Heart right ventricle (tissue), 16 donors: ENCODE measurements around the gene BIRC2. TPM values are rescaled to one million over a fixed set of nuclear protein-coding genes. Genes with fewer than 3 reads are reported as not detected.

Experiments
- ATAC-seq, 8 donors: fragments of 200-7000 bp; cut with Tn5 transposase; one replicate each; pipeline ENCODE4 v1.9.1; 2020; ENCODE audit warnings: mild to moderate bottlenecking in 8 of 8, moderate library complexity in 8 of 8, moderate number of reproducible peaks in 1 of 8
- DNase-seq, 2 donors: peaks; one replicate each; pipeline ENCODE4 v3.0.0-alpha.2; 2020
- H3K27ac ChIP-seq, 10 donors: fragments of 200-600 bp; sonication (generic) in 2 of 10; one replicate each; pipeline versions ENCODE4 v1.5.0 to v1.8.0; 2020 to 2022; ENCODE audit warnings: mild to moderate bottlenecking in 3 of 10
- H3K27me3 ChIP-seq, 7 donors: fragments of 200-600 bp; one replicate each; pipeline ENCODE4 v1.8.0; 2021 to 2022; ENCODE audit warnings: mild to moderate bottlenecking in 2 of 7
- H3K36me3 ChIP-seq, 9 donors: fragments of 200-600 bp; sonication (generic) in 1 of 9; one replicate each; pipeline versions ENCODE4 v1.5.0 to v1.8.0; 2020 to 2022; ENCODE audit warnings: mild to moderate bottlenecking in 2 of 9
- H3K4me1 ChIP-seq, 9 donors: fragments of 200-600 bp; sonication (generic) in 1 of 9; one replicate each; pipeline versions ENCODE4 v1.5.0 to v1.8.0; 2020 to 2022; ENCODE audit warnings: mild to moderate bottlenecking in 4 of 9
- H3K4me3 ChIP-seq, 10 donors: fragments of 200-600 bp; sonication (generic) in 2 of 10; one replicate each; pipeline versions ENCODE4 v1.5.0 to v1.8.0; 2020 to 2022; ENCODE audit warnings: mild to moderate bottlenecking in 7 of 10, moderate library complexity in 2 of 10
- H3K9me3 ChIP-seq, 11 donors: fragments of 200-600 bp in 10 of 11; sonication (generic) in 2 of 11; one replicate each; pipeline versions ENCODE4 v1.5.0 to v1.8.0; 2013 to 2022; ENCODE audit warnings: mild to moderate bottlenecking in 2 of 11, control low read depth in 1 of 11, moderate library complexity in 1 of 11
- CTCF ChIP-seq, 9 donors: fragments of 200-600 bp; sonication (generic) in 2 of 9; IDR thresholded peaks; one replicate each; pipeline versions ENCODE4 v1.5.0 to v1.8.0; 2021 to 2022; ENCODE audit warnings: antibody characterized with exemption in 9 of 9, mild to moderate bottlenecking in 5 of 9, moderate library complexity in 1 of 9
- WGBS, 2 donors: extraction: QIAGEN DNeasy Blood & Tissue Kit; methylation state at CpG; one replicate each; pipeline ENCODE4 v1.1.7; 2013; ENCODE audit warnings: inconsistent platforms in 1 of 2; 5-methylcytosine and 5-hydroxymethylcytosine counted together
- intact Hi-C, 10 donors: fragments of 100-400 bp; cut with DNase I; formaldehyde crosslinking; loops; one replicate each; pipeline versions ENCODE4 v1.11.1 to v1.14.2; 2022
- polyA plus RNA-seq, 2 donors: library from polyadenylated mRNA; stranded (reverse); fragments of 200-250 nt; gene quantifications; one replicate each; pipeline ENCODE4 v1.2.3, GENCODE V29; 2013
- total RNA-seq, 10 donors: library from RNA; stranded (reverse); fragmentation: NEBNext Ultra II Directional in 3 of 10; extraction: Animal tissue kit (Norgen Biotek cat#: 25700) in 3 of 10; gene quantifications; one replicate each; pipeline versions ENCODE4 v1.2.1 to v1.2.4, GENCODE V29; 2021 to 2023
- donor health status: Arrhythmogenic right ventricular cardiomyopathy.
- donor health status: ischemic (EF 13 %, LVEDD 7.1; RV severe dilation, severe dysfunction).
- donor health status: healthy with polysubstance abuse.
- donor health status: DM: no; HTN: yes; CAD: no.
- donor health status: DM: no; HTN: no; CAD: no.
- donor health status: ischemic (EF 25% LVEDD 6.9; RV normal size, moderate dysfunction).
- donor health status: ischemic (EF 25% LVEDD 5.7; RV mildly dilated, moderate dysfunction).
- donor health status: healthy.
- donor health status: DM: yes; HTN: yes; CAD: no.
- donor health status: Ischemic cardiomyopathy.
- donor health status: ischemic (EF 35%, LVEDD 5.7; RV mildly dilated, moderate dysfunction).
- donor health status: nonischemic (EF 11% LVEDD 7.7; RV severe dilation, severe dysfunction).
- donor health status: DM: yes; HTN: yes; CAD: no.
- donor health status: PGD.
- donor health status: ischemic (EF 29% LVEDD 5.4; RV normal size, mild dysfunction).
- donor health status: nonischemic (EF 23%, LVEDD 6.1; RV moderate dilation, normal function).

The BIRC2 gene
- total and polyA plus RNA-seq, 12 donors, result 20.2 to 39.7 (median 28.0) TPM

- DNase-seq, result no peak
- Histone ChIP-seq H3K27ac (peak overlapping the region in 5 of 10 donors; percentile 13 to 85 (median 54)), H3K36me3 (peaks cover 0 to 1% (median 0%) of the 10 kb centered on the region in 9 donors), H3K4me1 (peaks cover 0 to 65% (median 17%) of the 10 kb centered on the region in 9 donors), H3K9me3 (no peaks in the 10 kb centered on the region), H3K4me3 (peak overlapping the region in 4 of 10 donors; percentile 56 to 72 (median 62)), H3K27me3 (no peaks in the 10 kb centered on the region)
- intact Hi-C loops, result loop anchor here in 1 of 10 donors (2.0 kb wide), 1 partner anchor 30 kb away; the partner anchor contains the start of gene BIRC2
- TF ChIP-seq CTCF (IDR thresholded peaks at IDR 0.05), result no peak
- no peak for ATAC-seq
- 85 to 87% methylated on average over 4 of the region's 4 CpGs for WGBS, 2 donors
Measured at GRCh38 chr11:102316346-102316904, 30.6 kb upstream of the BIRC2 start.

DNA sequence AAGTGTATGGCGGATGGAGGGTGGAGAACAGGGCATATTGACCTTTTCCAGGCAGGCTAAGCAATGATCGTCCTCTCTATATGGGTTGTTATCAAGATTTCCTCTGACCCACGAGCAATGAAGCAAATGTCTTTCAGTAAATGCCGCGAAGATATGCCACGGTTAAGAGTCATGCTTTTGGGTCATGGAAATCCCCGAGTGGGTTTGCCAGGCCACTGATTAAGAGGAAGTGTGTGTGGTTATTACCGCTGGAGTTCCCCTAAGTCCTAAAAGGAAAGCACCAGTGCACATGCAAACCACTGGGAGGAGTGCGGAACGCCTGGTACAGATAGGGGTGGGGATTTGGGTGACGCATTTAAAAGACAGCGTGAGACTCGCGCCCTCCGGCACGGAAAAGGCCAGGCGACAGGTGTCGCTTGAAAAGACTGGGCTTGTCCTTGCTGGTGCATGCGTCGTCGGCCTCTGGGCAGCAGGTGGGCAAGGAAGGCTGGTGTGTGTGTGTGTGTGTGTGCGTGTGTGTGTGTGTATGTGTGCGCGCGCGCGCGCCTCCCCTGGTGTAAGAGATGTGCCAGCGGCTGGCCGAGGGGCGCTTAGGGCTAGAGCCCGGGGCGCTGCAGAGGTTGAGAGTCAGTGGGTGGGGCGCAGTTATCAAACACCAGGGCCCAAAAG lies 29.8 kb upstream of the BIRC2 start, which contains the start of gene BIRC3:
TSS of gene BIRC3 (plus strand) at position 386 of the 669 bp plus-strand sequence. CDS start 7,026 bp downstream, outside the sequence.
- Histone ChIP-seq H3K36me3 (peaks cover 0 to 4% (median 0%) of the 10 kb centered on the region in 9 donors), H3K27me3 (no peaks in the 10 kb centered on the region), H3K4me1 (peaks cover 0 to 69% (median 17%) of the 10 kb centered on the region in 9 donors), H3K4me3 (peak within 1 kb of the TSS in 9 of 10 donors; percentile 44 to 72 (median 59)), H3K27ac (peak within 1 kb of the TSS; percentile 32 to 85 (median 59)), H3K9me3 (no peaks in the 10 kb centered on the region)
- TF ChIP-seq CTCF (IDR thresholded peaks at IDR 0.05), result peak in 5 of 9 donors; percentile 33 to 52 (median 42)
- peak; percentile 93 to 97 (median 96) for ATAC-seq
- intact Hi-C loops, result loop anchor here in 1 of 10 donors (2.0 kb wide), 1 partner anchor 30 kb away; the partner anchor contains the start of gene BIRC2
- 2% methylated on average over 34 of the region's 34 CpGs for WGBS, 2 donors
- DNase-seq, result peak; percentile 69 to 83

- intact Hi-C loops, result loop anchor here in 1 of 10 donors (2.0 kb wide), 1 partner anchor 29 kb away; the partner anchor contains the start of gene BIRC2
- peak; percentile 4 to 50 (median 26) for ATAC-seq
- peak overlapping the region in 9 of 10 donors; percentile 44 to 72 (median 59) for H3K4me3 ChIP-seq
- no peak for TF ChIP-seq CTCF (IDR thresholded peaks at IDR 0.05)
- WGBS, 2 donors, result 36 to 41% methylated on average over 7 of the region's 7 CpGs
- H3K27ac ChIP-seq, result peak overlapping the region in 9 of 10 donors; percentile 37 to 85 (median 60)
- DNase-seq, result no peak
- no peaks in the 10 kb centered on the region for H3K27me3 ChIP-seq
- no peaks in the 10 kb centered on the region for H3K9me3 ChIP-seq
- peaks cover 0 to 4% (median 0%) of the 10 kb centered on the region in 9 donors for H3K36me3 ChIP-seq
- peaks cover 0 to 69% (median 17%) of the 10 kb centered on the region in 9 donors for H3K4me1 ChIP-seq
Measured at GRCh38 chr11:102317768-102318103, 29.3 kb upstream of the BIRC2 start.

- DNase-seq (no peak), ATAC-seq (no peak)
- WGBS, 2 donors, result 74 to 90% methylated on average over 1 of the region's 1 CpG
- H3K27me3 ChIP-seq, result no peaks in the 10 kb centered on the region
- H3K4me3 ChIP-seq, result peak overlapping the region in 5 of 10 donors; percentile 59 to 72 (median 65)
- H3K36me3 ChIP-seq, result peaks cover 0 to 4% (median 0%) of the 10 kb centered on the region in 9 donors
- H3K27ac ChIP-seq, result peak overlapping the region in 2 of 10 donors; percentile 54 to 85
- no peaks in the 10 kb centered on the region for H3K9me3 ChIP-seq
- peaks cover 0 to 69% (median 14%) of the 10 kb centered on the region in 9 donors for H3K4me1 ChIP-seq
- no peak for TF ChIP-seq CTCF (IDR thresholded peaks at IDR 0.05)
- intact Hi-C loops, result no loop called here
Measured at GRCh38 chr11:102318469-102318868, 28.5 kb upstream of the BIRC2 start.
